Activated CD8-positive, alpha-beta memory T cell treated with anti-CD3 and anti-CD28 coated beads, Interleukin-2, amount 50 U/mL, for 4 hours (primary cell): Measurements from ENCODE around the gene LRRC42.

ENCODE experiments used
- DNase-seq: peaks from one replicate; pipeline ENCODE4 v3.0.0-alpha.2; 2020

LRRC42 gene

DNA sequence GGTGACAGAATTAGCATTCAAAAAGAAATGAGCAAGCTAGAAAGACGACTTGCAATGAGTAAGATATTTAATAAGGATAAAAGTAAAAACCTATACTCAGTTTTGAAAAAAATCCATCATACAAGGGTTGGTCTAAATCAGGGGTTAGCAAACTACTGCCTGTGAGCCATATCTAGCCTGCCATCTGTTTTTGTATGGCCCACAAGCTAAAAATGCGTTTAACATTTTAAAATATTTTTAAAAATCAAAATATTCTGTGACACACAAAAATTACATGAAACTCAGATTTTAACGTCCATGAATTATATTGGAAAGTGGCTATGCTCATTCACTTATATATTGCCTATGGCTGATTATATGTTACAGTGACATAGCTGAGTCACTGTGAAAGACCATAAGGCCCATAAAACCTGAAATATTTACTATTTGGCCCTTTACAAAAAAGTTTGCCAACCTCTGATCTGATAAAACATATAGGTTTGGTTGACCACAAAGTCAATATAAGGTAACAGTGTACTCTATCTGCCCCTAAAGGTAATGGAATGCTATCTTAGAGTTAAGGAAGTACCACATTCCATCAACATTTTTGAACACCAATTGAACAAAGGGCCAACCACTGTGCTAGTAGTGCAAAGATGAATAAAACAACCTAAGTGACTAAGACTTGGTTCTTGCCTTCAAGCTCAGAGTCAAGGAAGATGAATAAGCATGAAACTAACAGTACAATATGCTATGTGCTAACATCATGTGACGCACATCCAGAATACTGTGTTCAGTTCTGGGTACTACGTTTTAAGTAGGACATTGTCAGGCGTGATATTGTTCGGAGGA, 3.8 kb upstream of the LRRC42 start:
- no peak for DNase-seq

DNA sequence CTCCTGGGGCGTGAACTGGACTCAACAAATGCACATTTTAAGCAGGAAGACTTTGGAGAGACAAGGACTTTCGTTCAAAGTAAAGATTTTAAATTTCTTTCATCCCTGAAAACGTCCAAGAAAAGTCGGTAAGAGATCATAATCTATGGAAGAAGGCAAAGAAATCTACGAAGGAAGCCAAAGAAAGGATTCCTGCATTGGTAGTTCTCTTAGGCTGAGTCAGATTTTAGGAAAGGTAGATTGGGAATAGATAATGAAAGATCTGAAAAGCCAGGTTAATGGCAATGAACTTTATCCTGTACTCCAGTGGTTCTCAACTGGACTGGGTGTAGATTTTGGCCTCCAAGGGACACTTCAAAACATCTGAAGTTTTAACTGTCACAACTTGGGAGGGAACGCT, 3.1 kb upstream of the LRRC42 start:
- DNase-seq: no peak

DNA sequence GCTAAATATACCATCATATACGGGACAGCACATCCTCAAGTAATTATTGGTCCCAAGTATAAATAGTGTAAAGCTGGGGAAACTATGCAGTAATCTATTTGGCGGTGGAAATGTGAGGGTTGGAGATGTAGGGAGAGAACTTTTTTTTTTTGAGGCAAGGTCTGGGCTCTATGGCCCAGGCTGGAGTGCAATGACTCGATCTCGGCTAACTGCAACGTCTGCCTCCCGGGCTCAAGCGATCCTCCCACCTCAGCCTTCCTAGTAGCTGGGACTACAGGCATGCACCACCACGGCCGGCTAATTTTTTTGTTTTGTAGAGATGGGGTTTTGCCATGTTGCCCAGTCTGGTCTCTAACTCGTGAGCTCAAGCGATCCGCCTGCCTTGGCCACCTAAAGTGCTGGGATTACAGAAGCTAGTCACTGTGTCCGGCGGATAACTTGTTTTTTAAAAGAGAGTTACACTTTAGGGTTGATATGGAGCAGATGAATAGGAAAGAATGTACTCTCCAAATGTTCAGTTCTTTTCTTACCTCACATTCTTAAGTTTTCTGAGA, 2.6 kb upstream of the LRRC42 start:
- no peak for DNase-seq

DNA sequence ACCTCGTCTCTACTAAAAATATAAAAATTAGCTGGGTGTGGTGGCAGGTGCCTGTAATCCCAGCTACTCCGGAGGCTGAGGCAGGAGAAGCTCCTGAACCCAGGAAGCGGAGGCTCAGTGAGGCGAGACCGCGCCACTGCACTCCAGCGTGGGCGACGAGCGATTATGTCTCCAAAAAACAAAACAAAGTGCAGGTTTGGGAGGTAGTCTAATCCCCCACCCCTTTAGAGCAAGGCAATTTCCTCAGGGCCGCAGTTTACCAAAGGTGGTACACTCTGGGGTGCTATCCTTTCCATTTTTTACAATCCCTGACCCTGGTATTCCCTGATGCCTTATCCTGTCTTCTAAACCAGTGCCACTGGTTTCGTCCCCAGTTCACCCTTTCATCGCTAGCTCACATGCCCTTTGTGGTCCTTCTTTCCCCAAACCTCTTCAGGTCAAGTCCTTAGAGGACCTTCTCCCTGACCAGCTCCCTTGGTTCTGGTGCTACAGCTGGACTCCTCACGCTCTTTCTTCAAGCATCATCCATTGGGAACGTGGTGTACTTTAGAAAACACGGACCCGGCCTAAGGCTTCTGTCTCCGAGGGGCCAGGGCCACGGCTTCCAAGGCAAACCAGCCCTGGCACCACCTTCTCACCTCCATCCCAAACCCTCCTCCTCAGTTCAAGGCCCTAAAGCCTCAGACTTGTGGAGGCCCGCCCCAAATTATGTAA, 1.5 kb upstream of the LRRC42 start:
- DNase-seq: no peak

DNA sequence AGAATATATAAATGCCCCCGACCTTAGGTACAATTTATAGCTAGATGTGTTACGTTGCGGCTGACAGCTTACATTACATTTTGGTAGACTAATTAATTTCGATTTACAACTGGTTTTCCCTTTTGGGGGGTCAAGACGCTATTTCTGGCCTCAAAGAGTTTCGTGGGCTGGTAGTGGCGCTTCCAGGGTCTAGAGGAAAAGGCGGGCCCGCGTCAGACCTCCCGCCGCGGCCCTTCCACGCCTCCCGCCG, 1.0 kb upstream of the LRRC42 start:
- no peak for DNase-seq

DNA sequence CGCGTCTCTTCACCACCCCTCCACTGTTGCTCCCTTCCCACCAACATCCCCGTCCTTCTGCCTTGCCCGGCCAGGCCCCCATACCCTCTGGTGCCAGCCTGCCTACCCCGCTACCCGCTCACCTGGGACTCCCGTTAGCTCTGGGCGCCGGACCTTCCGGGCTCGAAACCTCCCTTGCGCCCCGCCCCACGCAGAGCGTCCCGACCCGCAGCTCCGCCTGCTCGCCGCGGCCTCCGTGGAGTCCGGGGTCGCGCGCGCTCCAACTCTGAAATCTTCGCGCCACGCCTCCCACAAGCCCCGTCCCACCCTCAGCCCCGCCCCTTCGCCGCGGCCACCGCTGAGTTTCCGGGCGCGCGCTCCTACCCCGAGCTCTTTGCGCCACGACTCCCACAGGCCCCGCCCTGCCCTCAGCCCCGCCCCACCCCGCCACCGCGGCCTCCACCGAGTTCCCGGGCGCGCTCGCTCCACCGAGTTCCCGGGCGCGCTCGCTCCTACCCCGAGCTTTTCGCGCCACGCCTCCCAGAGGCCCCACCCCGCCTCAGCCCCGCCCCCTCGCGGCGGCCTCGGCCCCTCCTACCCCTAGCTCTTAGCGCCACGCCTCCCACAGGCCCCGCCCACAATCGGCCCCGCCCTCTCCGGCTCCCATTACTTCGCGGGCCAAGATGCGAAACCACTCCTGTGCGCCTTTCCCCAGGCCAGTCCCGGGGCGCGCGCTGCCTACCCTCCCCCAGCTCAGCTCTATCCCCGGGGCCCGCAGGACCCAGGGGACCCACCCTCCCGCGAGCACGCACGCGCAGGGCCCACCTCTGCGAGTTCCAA, 508 bp upstream of the LRRC42 start, which contains the start of gene IFT25:
Gene IFT25 (minus strand): TSS at position 267 of the 819 bp plus-strand sequence. CDS start 5,617 bp downstream, outside the sequence.
- peak; percentile 99 for DNase-seq

DNA sequence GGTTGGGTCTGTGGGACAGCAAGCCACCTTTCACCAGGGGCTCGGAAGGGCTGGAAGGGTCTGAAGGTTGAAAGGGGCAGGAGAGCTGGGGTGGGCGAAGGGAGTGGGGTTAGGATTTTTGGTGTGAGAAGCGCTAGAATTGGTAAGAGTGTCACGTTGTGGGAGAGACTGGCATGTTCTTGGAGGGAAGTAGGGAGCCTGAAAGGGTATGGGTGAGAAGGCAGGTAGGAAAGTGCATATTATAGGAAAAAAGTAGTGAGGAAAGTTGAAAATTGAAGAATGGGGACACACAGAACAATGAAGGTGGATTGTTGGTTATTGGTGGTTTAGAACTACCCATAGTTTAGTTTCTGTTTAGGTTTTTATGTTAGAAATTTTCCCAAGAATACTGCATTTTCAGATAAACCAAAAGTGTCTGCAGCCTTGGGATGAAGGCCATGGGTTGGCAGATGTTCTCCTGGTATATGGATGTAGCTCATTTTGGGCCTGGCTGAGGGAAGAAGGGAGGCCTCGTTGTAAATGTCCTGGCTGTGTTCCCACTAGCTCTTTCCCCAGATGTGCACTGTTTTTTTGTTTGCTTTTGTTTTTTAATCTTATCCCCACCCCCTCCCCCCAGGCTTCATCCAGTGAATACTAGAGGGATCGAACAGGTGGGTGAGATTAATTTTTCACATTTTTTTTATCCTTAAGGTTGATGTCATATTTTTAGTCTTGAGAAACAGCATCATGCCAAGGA, 1.2 kb downstream of the LRRC42 start:
- DNase-seq: no peak

DNA sequence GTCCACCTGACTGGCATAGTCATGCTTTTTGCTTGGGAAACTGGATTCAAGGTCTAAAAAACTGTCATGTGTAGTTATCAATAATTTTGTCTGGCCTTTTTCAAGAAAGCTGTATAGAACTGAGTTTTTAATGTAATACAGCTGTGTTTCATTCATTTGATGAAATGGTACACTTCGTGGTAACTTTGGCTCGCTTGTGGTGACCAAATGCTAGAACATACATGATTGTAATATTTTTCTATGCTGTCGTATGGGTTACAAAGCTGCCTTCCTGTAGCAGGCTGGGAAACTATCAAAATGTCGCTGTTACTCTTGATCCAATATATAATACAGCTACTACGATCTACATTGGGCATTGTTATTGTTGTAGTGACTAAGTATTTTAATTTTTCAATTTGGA, 2.1 kb downstream of the LRRC42 start:
- no peak for DNase-seq

DNA sequence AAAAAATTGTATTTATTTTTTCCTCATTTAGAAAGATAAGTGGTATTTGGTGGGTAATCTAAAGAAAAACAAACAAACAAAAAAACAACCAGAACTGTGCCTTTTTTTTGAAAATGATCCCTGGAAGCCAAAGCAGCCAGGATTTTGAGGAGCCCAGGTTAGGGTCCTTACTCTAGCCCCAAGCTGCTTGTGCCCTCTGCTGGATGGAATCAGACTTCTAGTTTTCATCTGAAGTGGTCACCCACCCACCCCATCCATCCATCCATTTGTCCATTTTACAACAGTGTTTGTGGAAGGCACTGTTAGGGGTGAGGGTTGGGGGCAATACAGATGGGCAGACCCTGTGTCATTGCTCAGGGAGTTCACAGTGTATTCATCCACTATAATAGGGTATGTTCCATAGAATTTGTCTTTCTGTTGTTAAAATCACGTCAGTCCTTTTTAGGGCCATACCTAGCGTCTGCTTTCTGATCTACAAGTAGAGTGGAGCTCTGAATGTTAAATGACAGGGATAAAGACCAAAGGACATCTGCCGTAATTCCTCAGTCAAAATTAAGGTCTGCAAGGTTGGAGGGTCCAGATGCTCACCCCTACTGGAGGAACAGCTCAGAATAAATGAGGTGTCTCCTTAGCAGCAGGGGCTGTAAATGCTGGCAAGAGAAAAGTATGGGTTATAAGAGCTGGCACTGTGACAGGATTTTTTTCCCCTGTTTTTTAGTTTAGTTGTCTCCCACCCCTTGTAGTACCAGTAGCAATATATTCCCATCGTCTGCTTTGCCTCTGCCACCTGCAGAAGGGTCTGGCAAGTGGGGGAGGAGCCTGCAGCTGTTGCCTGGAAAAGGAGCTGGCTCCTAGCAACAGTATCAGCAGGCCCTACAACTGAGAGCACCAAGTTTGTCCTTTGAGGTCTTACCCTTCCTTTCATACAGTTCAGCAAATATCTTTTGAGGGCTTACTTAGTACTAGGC, 3.2 kb downstream of the LRRC42 start:
- no peak for DNase-seq

DNA sequence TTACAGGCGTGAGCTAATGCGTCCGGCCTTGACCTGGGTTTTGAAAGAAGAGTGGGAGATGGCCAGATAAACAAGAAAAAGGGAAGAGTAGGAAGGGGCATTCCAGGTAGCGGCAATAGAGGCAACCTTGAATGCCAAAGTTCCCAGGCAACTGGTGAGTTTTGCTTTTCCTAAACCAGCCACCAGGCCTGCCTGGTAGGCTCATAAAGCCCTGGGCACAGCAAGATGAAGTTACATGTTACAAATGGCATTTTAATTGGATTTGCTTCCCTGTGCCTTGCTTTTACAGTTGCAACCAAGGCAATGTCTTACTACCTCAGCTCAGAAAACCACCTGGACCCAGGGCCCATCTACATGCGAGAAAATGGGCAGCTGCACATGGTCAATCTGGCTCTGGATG, 5.5 kb downstream of the LRRC42 start:
- no peak for DNase-seq

DNA sequence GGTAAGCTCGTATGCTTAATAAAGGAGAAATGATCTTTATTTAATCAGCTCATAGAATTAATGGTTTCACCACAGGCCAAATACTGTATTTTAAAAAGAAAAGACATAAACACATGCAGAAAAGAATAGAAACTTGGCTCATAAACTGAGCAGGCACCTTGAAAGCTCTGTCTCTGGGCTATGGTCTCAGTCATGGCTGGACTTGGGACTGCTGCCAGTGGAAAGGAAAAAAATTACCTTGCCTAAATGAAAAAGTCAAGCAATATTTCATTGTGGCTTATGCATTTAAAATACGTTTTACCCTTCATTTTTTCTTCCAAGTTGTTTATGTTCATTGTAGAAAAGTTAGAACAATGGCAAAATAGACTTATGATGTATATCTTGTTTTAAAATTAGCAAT, 8.0 kb downstream of the LRRC42 start:
- no peak for DNase-seq

DNA sequence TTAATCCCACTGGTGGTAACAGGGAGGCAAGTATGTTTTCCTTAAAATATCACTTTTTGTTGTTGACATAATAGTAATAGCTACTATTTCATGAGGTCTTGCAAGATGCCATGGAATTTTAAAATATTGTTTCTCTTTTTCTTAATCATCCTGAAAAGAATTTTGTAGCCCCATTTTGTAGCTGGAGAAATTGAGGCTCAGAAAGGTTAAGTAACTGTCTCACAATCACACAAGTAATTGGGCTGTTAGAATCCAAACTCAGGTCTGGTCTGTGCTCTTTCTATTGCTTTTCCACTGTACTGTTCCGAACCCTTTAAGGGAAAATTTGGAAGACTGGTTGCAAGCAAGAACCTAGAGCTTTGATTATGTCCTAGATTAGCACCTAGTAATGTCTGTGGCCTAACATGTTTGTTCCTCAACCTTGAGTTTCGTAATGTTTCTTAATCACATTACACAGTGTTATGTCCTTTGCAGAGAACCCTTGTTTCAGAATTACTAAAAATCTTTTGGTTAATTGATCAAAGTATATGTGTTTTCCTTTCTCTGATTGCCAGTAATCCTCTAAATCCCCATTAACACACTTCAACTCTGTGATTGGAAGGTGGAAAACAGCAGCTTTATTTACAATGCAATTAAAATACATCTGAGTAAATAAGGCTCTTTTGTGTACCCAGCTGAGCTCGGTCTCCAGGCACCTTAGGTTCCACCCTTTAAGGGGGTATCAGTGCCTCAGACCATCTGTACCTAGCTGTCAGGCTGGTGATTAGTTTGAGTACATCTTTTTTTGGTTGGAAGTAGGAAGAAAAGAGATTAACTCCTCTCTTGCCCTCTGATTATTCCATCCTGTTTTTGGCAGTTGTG, 10.4 kb downstream of the LRRC42 start:
- no peak for DNase-seq

DNA sequence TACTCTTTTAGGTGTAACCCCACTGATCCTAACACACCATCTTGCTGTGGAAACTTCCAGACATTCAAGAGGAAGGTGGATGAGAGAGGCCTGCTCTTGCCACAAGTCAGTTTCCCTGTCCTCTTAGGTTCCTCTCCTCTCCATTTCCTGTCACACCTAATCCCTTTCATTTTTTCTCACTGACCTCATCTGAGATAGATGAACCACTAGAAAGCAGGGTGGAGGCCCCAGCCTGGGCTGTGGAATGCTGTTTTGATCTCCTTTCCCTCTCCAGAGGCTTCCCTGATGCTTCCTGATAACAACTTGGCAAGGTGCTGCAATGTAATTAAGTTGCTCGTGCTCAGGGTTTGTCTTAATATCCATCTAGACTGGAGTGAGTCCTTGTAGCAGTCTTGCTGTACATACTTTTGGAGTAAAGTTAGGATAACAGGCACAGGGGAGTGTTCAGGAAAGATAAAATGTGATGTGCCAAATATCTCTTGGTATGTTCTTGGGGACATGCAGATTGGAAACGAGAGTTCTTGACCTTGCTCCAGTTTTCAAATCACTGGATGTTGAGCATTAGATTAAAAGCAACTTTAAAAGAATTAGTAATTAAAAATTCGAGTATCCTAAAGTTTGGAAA, 11.2 kb downstream of the LRRC42 start:
- no peak for DNase-seq

DNA sequence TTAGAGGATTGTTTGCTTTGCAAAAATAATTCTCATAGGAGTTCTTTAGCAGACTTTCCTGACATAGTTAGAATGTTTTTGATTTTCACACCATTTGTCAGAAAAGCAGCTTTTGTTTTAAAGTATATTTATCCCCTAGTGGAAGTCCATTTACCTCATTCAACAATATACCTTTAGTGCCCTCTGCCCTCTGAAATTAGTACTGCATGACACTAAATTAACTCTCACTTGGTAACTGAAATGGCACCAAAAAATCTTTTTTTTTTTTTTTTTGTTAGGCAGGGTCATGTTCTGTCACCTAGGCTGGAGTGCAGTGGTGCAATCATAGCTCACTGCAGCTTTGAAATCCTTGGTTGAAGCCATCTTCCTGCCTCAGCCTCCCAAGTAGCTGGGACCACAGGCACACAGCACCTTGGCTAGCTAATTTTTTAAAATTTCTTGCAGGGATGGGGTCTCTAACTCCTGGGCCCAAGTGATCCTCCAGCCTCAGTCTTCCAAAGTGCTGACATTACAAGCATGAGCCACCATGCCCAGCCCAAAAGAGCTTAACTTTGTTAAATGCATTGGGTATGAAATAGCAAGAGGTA, 13.6 kb downstream of the LRRC42 start:
- no peak for DNase-seq

DNA sequence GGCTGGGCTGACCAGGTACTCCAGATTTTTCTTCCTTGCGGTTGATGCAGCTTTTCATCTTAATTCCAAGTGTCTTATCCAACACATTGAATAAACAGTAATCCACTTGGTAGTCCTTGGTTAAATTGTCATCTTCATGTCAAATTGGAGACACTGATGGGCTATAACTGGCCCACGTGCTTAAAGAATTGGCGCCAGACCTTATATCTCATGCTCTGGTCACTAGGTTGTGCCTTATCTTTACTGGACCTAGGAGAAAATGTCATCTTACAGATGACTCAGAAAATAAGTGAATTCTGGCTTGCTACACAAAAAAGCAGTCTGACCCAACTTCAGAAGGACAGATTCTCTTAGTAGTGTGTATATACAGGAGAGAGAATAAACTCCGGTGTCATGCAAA, 16.2 kb downstream of the LRRC42 start:
- no peak for DNase-seq

DNA sequence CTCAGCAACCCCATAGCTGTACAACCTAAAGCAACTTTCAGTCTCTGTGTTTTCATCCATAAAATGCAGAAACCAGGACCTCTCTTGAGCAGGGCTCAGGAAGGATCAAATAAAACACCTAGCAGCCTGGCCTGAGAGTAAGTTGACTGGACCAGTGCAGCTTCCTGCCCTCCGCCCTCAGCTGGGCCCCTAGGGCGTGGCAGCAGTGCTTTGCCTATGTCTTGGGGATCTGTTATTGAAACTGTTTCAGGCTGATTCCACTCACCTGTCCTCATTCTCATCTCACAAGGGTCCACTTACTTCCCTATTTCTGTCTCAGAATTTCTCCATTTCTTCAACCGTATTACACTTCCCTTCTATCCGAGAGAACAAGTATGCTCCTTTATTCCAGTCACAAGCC, 17.3 kb downstream of the LRRC42 start:
- no peak for DNase-seq

DNA sequence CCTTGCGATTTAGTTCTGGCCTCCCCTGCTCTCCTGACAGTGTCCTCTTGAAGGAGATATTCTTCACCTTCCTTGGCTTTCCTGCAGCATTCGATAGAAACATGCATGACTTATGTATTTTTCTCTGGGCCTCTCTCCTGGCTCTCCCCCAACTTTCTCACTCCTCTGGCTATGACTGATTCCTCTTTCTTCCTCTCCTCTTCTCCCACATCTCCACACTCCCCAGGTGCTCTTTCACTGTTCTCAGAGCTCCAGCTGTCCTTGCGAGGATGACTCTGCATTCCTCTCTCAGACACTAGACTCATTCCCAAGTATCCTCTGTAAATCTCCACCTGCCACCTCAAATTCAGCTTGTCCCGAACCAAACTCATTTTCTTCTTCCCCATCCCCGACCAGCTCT, 18.0 kb downstream of the LRRC42 start:
- DNase-seq: no peak

DNA sequence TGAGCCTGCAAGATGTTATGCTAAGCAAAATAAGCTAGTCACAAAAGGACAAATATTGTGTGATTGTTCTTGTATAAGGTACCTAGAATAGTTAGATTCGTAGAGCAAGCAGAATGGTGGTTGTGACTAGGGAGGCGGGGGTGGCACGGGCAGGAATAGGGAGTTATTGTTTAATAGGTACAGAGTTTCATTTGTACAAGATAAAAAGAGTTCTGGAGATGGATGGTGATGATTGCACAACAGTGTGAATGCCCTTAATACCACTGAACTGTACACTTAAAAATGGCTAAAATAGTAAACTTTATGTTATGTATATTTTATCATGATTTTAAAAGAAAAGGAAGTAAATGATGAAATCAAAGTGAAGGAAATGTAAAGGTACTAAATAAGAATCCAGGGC, 20.6 kb downstream of the LRRC42 start:
- DNase-seq: no peak

DNA sequence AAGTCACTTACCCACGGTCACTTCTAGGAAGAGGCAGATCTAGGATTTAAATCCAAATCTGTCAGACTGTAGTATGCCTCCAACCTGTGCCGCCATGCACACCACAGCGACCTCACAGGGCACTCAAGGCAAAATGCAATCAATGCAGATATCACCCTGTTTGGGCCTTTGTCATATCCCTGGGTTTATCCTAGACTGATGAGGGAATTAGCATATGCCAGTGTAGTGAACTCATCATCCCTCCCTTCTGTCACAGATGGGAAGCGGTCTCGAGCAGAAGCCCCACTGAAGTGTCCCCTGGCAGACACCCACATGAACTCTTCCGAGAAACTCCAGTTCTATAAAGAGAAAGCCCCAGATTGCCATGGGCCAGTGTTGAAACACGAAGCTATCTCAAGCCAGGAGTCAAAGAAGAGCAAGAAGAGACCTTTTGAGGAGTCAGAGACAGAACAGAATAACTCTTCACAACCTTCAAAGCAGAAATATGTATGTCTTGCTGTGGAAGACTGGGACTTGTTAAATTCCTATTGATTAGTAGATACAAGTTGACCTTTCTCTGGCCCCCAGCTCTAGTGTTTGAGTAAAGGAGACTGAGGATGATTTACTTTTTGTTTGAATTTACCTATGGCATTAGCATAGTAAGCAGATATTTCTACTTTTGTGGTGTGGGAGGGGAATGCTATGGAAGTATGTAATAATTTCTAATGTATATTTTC, 21.4 kb downstream of the LRRC42 start:
- no peak for DNase-seq
